ENCODE results near the gene ZSCAN31. TPM values are rescaled to one million over a fixed set of nuclear protein-coding genes. Genes with fewer than 3 reads are reported as not detected.

The ZSCAN31 gene
- total and polyA plus RNA-seq, 9 of the 15 experiments (the other 6 are each of a cell fraction or from before 2014, with no cell fraction given) = 3.9 to 12.1 (median 7.0) TPM

GRCh38 chr6:28333599-28334018 lies 2.3 kb downstream of the ZSCAN31 start (continued):
- no peak for TF ChIP-seq PRPF4 (IDR thresholded peaks at IDR 0.05; ENCODE audit: insufficient read depth, low read depth, low read length, poor library complexity, severe bottlenecking)
- TF ChIP-seq ZNF174 (CRISPR knock-in tag; IDR thresholded peaks at IDR 0.05) = no peak
- no peak for TF ChIP-seq BCLAF1 (IDR thresholded peaks at IDR 0.05; ENCODE audit: borderline replicate concordance in 1 of 2, control insufficient read depth in 1 of 2, low read depth in 2 of 2, low read length in 1 of 2)
- TF ChIP-seq ZNF217 (CRISPR knock-in tag; IDR thresholded peaks at IDR 0.05) = no peak
- TF ChIP-seq STAT5B (CRISPR knock-in tag; IDR thresholded peaks at IDR 0.05) = no peak
- TF ChIP-seq NRF1 (conservative IDR thresholded peaks at IDR 0.05 in 1 of 2, IDR thresholded peaks at IDR 0.05 in 1 of 2) = no peak
- no peak for TF ChIP-seq FOXK2 (conservative IDR thresholded peaks at IDR 0.05 in 1 of 2, IDR thresholded peaks at IDR 0.05 in 1 of 2; ENCODE audit: low read depth in 2 of 2)
- TF ChIP-seq BCOR (IDR thresholded peaks at IDR 0.05) = peak; percentile 58; the same call in 1 of the 2 replicates
- TF ChIP-seq ZNF699 (CRISPR knock-in tag; IDR thresholded peaks at IDR 0.05; ENCODE audit: insufficient replicate concordance) = no peak
- TF ChIP-seq ZNF707 (CRISPR knock-in tag; conservative IDR thresholded peaks at IDR 0.05) = no peak
- TF ChIP-seq, protein P1, sequence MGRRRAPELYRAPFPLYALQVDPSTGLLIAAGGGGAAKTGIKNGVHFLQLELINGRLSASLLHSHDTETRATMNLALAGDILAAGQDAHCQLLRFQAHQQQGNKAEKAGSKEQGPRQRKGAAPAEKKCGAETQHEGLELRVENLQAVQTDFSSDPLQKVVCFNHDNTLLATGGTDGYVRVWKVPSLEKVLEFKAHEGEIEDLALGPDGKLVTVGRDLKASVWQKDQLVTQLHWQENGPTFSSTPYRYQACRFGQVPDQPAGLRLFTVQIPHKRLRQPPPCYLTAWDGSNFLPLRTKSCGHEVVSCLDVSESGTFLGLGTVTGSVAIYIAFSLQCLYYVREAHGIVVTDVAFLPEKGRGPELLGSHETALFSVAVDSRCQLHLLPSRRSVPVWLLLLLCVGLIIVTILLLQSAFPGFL (CRISPR knock-in tag; IDR thresholded peaks at IDR 0.05) = no peak
- no peak for TF ChIP-seq TFAP4 (CRISPR knock-in tag; IDR thresholded peaks at IDR 0.05; ENCODE audit: borderline replicate concordance)
- TF ChIP-seq ZNF668 (CRISPR knock-in tag; IDR thresholded peaks at IDR 0.05) = no peak
- no peak for TF ChIP-seq SETDB1 (IDR thresholded peaks at IDR 0.05; ENCODE audit: low read length)
- TF ChIP-seq, protein P2, sequence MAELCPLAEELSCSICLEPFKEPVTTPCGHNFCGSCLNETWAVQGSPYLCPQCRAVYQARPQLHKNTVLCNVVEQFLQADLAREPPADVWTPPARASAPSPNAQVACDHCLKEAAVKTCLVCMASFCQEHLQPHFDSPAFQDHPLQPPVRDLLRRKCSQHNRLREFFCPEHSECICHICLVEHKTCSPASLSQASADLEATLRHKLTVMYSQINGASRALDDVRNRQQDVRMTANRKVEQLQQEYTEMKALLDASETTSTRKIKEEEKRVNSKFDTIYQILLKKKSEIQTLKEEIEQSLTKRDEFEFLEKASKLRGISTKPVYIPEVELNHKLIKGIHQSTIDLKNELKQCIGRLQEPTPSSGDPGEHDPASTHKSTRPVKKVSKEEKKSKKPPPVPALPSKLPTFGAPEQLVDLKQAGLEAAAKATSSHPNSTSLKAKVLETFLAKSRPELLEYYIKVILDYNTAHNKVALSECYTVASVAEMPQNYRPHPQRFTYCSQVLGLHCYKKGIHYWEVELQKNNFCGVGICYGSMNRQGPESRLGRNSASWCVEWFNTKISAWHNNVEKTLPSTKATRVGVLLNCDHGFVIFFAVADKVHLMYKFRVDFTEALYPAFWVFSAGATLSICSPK (IDR thresholded peaks at IDR 0.05; ENCODE audit: borderline replicate concordance) = peak; percentile 90
- TF ChIP-seq ZNF766 (CRISPR knock-in tag; conservative IDR thresholded peaks at IDR 0.05) = 0 out of 2 replicates have a peak, but pooled peaks have one; percentile 26
- no peak for TF ChIP-seq ZNF408 (CRISPR knock-in tag; IDR thresholded peaks at IDR 0.05; ENCODE audit: low read depth)
- no peak for TF ChIP-seq HEY1 (CRISPR knock-in tag; IDR thresholded peaks at IDR 0.05; ENCODE audit: borderline replicate concordance)
- TF ChIP-seq EZH2 (IDR thresholded peaks at IDR 0.05; ENCODE audit: borderline replicate concordance, low read depth, low read length) = no peak
- TF ChIP-seq TAF15 (IDR thresholded peaks at IDR 0.05; ENCODE audit: low read depth, low read length) = no peak
- TF ChIP-seq HDAC2 (IDR thresholded peaks at IDR 0.05) = no peak

Data from K562 (cell line).